Psoas muscle (tissue), 8 donors: ENCODE measurements around the gene DTWD2. TPM values are rescaled to one million over a fixed set of nuclear protein-coding genes. Genes with fewer than 3 reads are reported as not detected.
A peak's percentile ranks its signal among the peaks of the same experiment; 100 is the strongest.
"Not testable (repeated sequence)": the region's sequence is repeated elsewhere in the genome, so short reads cannot be mapped to it uniquely, and the experiment has no call there.

Experiments used
- ATAC-seq, 4 donors: fragments of 200-7000 bp; cut with Tn5 transposase; one replicate each; pipeline ENCODE4 v1.9.1; 2020; ENCODE audit warnings: moderate library complexity in 3 of 4, mild to moderate bottlenecking in 2 of 4
- DNase-seq, 2 donors: peaks; one replicate each; pipeline ENCODE4 v3.0.0-alpha.2; 2020
- H3K27ac ChIP-seq: fragments of 200-600 bp; one replicate; pipeline ENCODE4 v1.8.0; 2022
- H3K27me3 ChIP-seq, 3 donors: fragments of 200-600 bp in 1 of 3; one replicate each; pipeline versions ENCODE4 v1.6.1 to v1.8.0; 2013 to 2022; ENCODE audit warnings: low read length in 2 of 3, mild to moderate bottlenecking in 2 of 3, moderate library complexity in 1 of 3; ENCODE audit not compliant: insufficient read depth in 3 of 3
- H3K36me3 ChIP-seq, 2 donors: fragments of 200-600 bp in 1 of 2; one replicate each; pipeline versions ENCODE4 v1.6.1 to v1.8.0; 2013 to 2022; ENCODE audit warnings: low read depth in 1 of 2, mild to moderate bottlenecking in 1 of 2, moderate library complexity in 1 of 2; ENCODE audit not compliant: insufficient read depth in 1 of 2
- H3K4me1 ChIP-seq: fragments of 200-600 bp; one replicate; pipeline ENCODE4 v1.8.0; 2022
- H3K4me3 ChIP-seq: fragments of 200-600 bp; one replicate; pipeline ENCODE4 v1.8.0; 2022; ENCODE audit warnings: mild to moderate bottlenecking
- H3K9me3 ChIP-seq: fragments of 200-600 bp; one replicate; pipeline ENCODE4 v1.8.0; 2022
- CTCF ChIP-seq: fragments of 200-600 bp; IDR thresholded peaks from one replicate; pipeline ENCODE4 v1.8.0; 2022; ENCODE audit warnings: antibody characterized with exemption
- WGBS, 3 donors: extraction: QIAGEN DNeasy Blood & Tissue Kit; methylation state at CpG; one replicate each; pipeline versions ENCODE4 v1.1.6 to v1.1.7; 2013; 5-methylcytosine and 5-hydroxymethylcytosine counted together
- intact Hi-C, 2 donors: fragments of 100-400 bp; cut with DNase I; formaldehyde crosslinking; loops; one replicate each; pipeline versions ENCODE4 v1.11.0 to v1.14.2; 2022
- polyA plus RNA-seq, 3 donors: library from polyadenylated mRNA; stranded (reverse); fragments of 200-250 nt; gene quantifications; one replicate each; pipeline ENCODE4 v1.2.3, GENCODE V29; 2013
- total RNA-seq, 4 donors: library from RNA; stranded (reverse); fragmentation: NEBNext Ultra II Directional in 2 of 4; extraction: Animal tissue kit (Norgen Biotek cat#: 25700) in 2 of 4; gene quantifications; one replicate each; pipeline versions ENCODE4 v1.2.1 to v1.2.4, GENCODE V29; 2021 to 2023
- donor health status: healthy with polysubstance abuse.
- donor health status: DM: no; HTN: no; CAD: no; lungs with moderate emphysema.
- donor health status: Bipolar disorder and iron deficiency.
- donor health status: healthy.
- donor health status: DM: yes; HTN: yes; CAD: no.
- donor health status: DM: no; HTN: no; CAD: no.
- donor health status: DM: no; HTN: no; CAD: no.
- donor health status: DM: yes; HTN: yes; CAD: no.

DTWD2 gene
- total and polyA plus RNA-seq, 7 donors: 1.4 to 9.3 (median 5.5) TPM

GRCh38 chr5:118980438-118980837, 7.9 kb downstream of the DTWD2 start:
- Histone ChIP-seq H3K27ac (no peak overlapping the region), H3K4me1 (no peaks in the 10 kb centered on the region), H3K27me3 (no peaks in the 10 kb centered on the region), H3K9me3 (no peaks in the 10 kb centered on the region), H3K4me3 (no peak overlapping the region), H3K36me3 (no peaks in the 10 kb centered on the region)
- WGBS, 3 donors: 94 to 100% (median 99%) methylated on average over 1 of the region's 1 CpG
- no peak for TF ChIP-seq CTCF
- ATAC-seq: no peak
- DNase-seq: no peak
- intact Hi-C loops: no loop called here

- DNase-seq: no peak
- Histone ChIP-seq H3K27ac (no peak overlapping the region), H3K36me3 (no peaks in the 10 kb centered on the region), H3K27me3 (no peaks in the 10 kb centered on the region), H3K4me3 (no peak overlapping the region), H3K9me3 (no peaks in the 10 kb centered on the region), H3K4me1 (no peaks in the 10 kb centered on the region)
- intact Hi-C loops: no loop called here
- WGBS, 3 donors: 88 to 98% (median 95%) methylated on average over 2 of the region's 2 CpGs
- no peak for ATAC-seq
- no peak for TF ChIP-seq CTCF
Observed at GRCh38 chr5:118980017-118980416, 8.3 kb downstream of the DTWD2 start.

- H3K27ac ChIP-seq, DNase-seq, H3K27me3 ChIP-seq, H3K4me3 ChIP-seq, H3K9me3 ChIP-seq, intact Hi-C loops, ATAC-seq, H3K4me1 ChIP-seq, H3K36me3 ChIP-seq: not testable (repeated sequence)
- WGBS, 3 donors: 92 to 96% (median 96%) methylated on average over 23 of the region's 23 CpGs
Observed at GRCh38 chr5:118973779-118974445, 14.4 kb downstream of the DTWD2 start.

- no peaks in the 10 kb centered on the region for H3K9me3 ChIP-seq
- ATAC-seq (peak; percentile 34 to 76 (median 62)), DNase-seq (peak in 1 of 2 donors; percentile 27)
- TF ChIP-seq CTCF: no peak
- H3K27ac ChIP-seq: no peak overlapping the region
- no peaks in the 10 kb centered on the region for H3K36me3 ChIP-seq
- no peaks in the 10 kb centered on the region for H3K27me3 ChIP-seq
- no peak overlapping the region for H3K4me3 ChIP-seq
- H3K4me1 ChIP-seq: peaks cover 3% of the 10 kb centered on the region
- intact Hi-C loops: no loop called here
- WGBS, 3 donors: 47 to 56% (median 54%) methylated on average over 4 of the region's 4 CpGs
Observed at GRCh38 chr5:118968925-118969375, 19.4 kb downstream of the DTWD2 start.

- no peaks in the 10 kb centered on the region for H3K27me3 ChIP-seq
- intact Hi-C loops: no loop called here
- ATAC-seq (no peak), DNase-seq (no peak)
- no peaks in the 10 kb centered on the region for H3K9me3 ChIP-seq
- no peak overlapping the region for H3K27ac ChIP-seq
- H3K4me3 ChIP-seq: no peak overlapping the region
- TF ChIP-seq CTCF: no peak
- no peaks in the 10 kb centered on the region for H3K36me3 ChIP-seq
- WGBS, 3 donors: 87 to 90% (median 90%) methylated on average over 8 of the region's 8 CpGs
- H3K4me1 ChIP-seq: peaks cover 6% of the 10 kb centered on the region
Observed at GRCh38 chr5:118968406-118968911, 19.9 kb downstream of the DTWD2 start.
